Measurements from ENCODE around the gene INSM2.

DNA sequence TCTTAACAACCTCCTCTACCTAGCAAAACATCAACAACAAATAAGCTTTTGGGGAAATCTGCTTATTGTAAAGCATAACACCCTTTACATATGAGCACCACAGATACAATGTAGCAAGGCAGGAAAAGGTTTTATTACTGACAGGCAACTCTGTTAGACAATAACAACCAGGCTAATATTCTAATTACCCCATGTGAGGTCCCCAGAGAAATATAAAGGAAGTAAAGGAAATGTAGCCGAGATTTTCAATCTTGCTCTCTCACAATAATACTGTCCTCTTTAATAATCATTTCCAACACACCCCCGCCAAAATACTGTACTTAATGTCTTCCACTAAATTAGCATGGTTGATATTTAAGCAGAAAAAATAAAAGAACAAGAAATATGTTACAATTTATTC lies 14.0 kb upstream of the INSM2 start:
- TF ChIP-seq, protein P1, sequence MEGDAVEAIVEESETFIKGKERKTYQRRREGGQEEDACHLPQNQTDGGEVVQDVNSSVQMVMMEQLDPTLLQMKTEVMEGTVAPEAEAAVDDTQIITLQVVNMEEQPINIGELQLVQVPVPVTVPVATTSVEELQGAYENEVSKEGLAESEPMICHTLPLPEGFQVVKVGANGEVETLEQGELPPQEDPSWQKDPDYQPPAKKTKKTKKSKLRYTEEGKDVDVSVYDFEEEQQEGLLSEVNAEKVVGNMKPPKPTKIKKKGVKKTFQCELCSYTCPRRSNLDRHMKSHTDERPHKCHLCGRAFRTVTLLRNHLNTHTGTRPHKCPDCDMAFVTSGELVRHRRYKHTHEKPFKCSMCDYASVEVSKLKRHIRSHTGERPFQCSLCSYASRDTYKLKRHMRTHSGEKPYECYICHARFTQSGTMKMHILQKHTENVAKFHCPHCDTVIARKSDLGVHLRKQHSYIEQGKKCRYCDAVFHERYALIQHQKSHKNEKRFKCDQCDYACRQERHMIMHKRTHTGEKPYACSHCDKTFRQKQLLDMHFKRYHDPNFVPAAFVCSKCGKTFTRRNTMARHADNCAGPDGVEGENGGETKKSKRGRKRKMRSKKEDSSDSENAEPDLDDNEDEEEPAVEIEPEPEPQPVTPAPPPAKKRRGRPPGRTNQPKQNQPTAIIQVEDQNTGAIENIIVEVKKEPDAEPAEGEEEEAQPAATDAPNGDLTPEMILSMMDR (IDR thresholded peaks at IDR 0.05 in 8 of 11, conservative IDR thresholded peaks at IDR 0.05 in 3 of 11), result no peak
- TF ChIP-seq POLR2A (IDR thresholded peaks at IDR 0.05), result no peak

Measured in spleen (tissue), 7 donors.